ENCODE data around the gene ADISSP.
A peak's percentile ranks its signal among the peaks of the same experiment; 100 is the strongest.

The ADISSP gene

GRCh38 chr20:3767427-3768341 lies at the start of gene ADISSP:
Gene ADISSP (minus strand): TSS chr20:3767753. CDS start chr20:3760100, 7,653 bp downstream.
- peak; percentile 97 for DNase-seq (ENCODE audit: low spot score)

- DNase-seq (ENCODE audit: low spot score): no peak
Observed at GRCh38 chr20:3815703-3816315, 48.3 kb upstream of the ADISSP start.

- no peak for DNase-seq (ENCODE audit: low spot score)
Observed at GRCh38 chr20:3814928-3815495, 47.5 kb upstream of the ADISSP start.

- no peak for DNase-seq (ENCODE audit: low spot score)
Observed at GRCh38 chr20:3813848-3814581, 46.5 kb upstream of the ADISSP start.

GRCh38 chr20:3812975-3813847 lies 45.7 kb upstream of the ADISSP start:
- no peak for DNase-seq (ENCODE audit: low spot score)

- DNase-seq (ENCODE audit: low spot score): no peak
Observed at GRCh38 chr20:3812259-3812681, 44.7 kb upstream of the ADISSP start.

- peak; percentile 97 for DNase-seq (ENCODE audit: low spot score)
Observed at GRCh38 chr20:3811467-3812258, 44.1 kb upstream of the ADISSP start.

GRCh38 chr20:3808544-3808943 lies 41.0 kb upstream of the ADISSP start:
- DNase-seq (ENCODE audit: low spot score): no peak

GRCh38 chr20:3804781-3805180 lies 37.2 kb upstream of the ADISSP start:
- no peak for DNase-seq (ENCODE audit: low spot score)

- DNase-seq (ENCODE audit: low spot score): no peak
Observed at GRCh38 chr20:3804254-3804751, 36.8 kb upstream of the ADISSP start.

- no peak for DNase-seq (ENCODE audit: low spot score)
Observed at GRCh38 chr20:3803854-3804253, 36.3 kb upstream of the ADISSP start.

GRCh38 chr20:3803289-3803688 lies 35.7 kb upstream of the ADISSP start:
- no peak for DNase-seq (ENCODE audit: low spot score)

- no peak for DNase-seq (ENCODE audit: low spot score)
Observed at GRCh38 chr20:3802524-3803239, 35.1 kb upstream of the ADISSP start.

- no peak for DNase-seq (ENCODE audit: low spot score)
Observed at GRCh38 chr20:3801846-3802245, 34.3 kb upstream of the ADISSP start.

- DNase-seq (ENCODE audit: low spot score): no peak
Observed at GRCh38 chr20:3801299-3801698, 33.7 kb upstream of the ADISSP start.

GRCh38 chr20:3800878-3801260 lies 33.3 kb upstream of the ADISSP start:
- DNase-seq (ENCODE audit: low spot score): no peak

GRCh38 chr20:3800256-3800877 lies 32.8 kb upstream of the ADISSP start:
- no peak for DNase-seq (ENCODE audit: low spot score)

- DNase-seq (ENCODE audit: low spot score): no peak
Observed at GRCh38 chr20:3798908-3799248, 31.3 kb upstream of the ADISSP start.

- DNase-seq (ENCODE audit: low spot score): no peak
Observed at GRCh38 chr20:3798373-3798768, 30.8 kb upstream of the ADISSP start.
